ENCODE results near the gene MAGIX. TPM values are rescaled to one million over a fixed set of nuclear protein-coding genes. Genes with fewer than 3 reads are reported as not detected.
A peak's percentile ranks its signal among the peaks of the same experiment; 100 is the strongest.
"Not testable (repeated sequence)": the region's sequence is repeated elsewhere in the genome, so short reads cannot be mapped to it uniquely, and the experiment has no call there.

The MAGIX gene
- total RNA-seq (2014; rRNA removed; shearing (Covaris generic)), result 0.36 and 1.8 TPM in 2 replicates

DNA sequence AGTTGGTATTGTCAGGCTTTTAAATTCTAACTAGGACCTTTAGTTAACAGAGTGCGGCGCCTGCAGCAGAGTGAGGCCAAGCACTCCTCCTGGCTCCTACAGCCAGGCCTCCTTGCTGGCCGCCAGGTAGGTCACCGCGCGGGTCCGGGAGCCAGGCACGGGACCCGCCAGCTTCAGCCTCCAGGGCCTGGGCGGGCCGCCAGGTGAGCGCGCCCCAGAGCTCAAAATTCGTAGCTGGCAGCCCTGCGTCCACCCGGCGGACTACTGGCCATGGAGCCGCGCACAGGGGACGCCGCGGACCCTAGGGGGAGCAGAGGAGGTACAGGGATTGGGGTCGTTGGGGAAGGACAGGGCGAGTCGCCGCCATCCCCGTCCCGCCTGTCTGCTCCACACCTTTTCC, at the start of gene MAGIX:
Gene MAGIX (plus strand): TSS at position 139 of the 400 bp plus-strand sequence. CDS start 132 bp downstream, at position 271.
- DNase-seq (ENCODE audit: low spot score), result no peak

DNA sequence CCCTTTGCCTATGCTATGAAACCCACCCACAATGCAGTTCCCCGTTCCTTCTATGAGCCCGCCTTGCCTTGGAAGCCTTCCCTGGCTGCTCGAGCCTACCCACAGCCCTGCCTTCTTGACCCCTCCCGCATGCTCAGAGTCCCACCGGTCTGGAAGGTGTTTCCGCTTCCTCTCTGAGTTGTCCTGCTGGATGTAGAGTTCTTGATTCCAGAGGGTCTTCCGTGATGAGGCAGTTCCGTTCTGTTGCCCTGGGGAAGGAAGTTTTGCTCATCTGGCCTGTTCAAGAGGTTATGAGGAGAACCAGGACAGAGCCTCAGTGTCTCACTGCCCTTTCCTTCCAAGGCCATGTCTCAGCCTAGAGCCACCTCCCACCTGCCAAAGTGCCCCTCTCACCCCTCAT, 46.5 kb upstream of the MAGIX start:
- no peak for DNase-seq (ENCODE audit: low spot score)

- DNase-seq (ENCODE audit: low spot score), result no peak
Measured at GRCh38 chrX:49116716-49117115, 45.8 kb upstream of the MAGIX start.

- DNase-seq (ENCODE audit: low spot score), result no peak
Measured at GRCh38 chrX:49117581-49117980, 45.0 kb upstream of the MAGIX start.

DNA sequence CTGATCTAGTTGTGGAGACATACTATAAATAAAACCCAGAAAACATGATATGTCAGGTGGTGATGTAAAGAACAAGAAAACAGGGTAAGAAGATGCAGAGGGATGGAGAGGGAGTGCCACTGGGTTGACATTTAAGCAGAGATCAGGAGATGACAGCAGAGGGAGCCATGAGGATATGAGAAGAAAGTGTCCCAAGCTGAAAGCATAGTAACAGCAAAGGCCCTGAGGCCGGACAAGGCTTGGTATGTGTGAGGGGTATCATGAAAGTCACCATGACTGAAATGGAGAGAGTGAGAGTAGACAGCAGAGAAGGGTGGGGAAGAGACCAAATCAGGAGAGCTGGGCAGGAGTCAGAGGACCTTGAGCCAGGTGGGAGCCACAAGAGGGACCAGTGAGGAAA, 42.5 kb upstream of the MAGIX start:
- DNase-seq (ENCODE audit: low spot score), result no peak

DNA sequence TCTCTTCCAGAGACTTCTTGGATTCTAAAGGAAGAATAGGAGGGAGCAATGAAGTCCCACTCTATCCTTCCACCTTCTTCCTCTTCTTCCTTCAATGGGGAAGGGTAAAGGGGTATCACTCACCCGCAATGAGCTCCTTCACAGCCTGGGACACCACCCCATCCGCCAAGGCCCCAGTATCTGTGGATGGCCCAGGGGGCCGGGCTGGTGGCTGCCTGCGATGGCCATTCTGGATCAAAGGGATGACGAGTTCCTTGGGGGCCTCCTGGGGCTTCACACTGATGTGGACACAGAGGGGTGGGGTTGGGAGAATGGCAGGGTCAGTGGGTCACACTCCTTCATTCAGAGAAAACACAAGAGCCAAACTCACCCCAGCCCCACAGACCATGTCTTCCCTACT, 40.1 kb upstream of the MAGIX start:
- DNase-seq (ENCODE audit: low spot score), result no peak

GRCh38 chrX:49127742-49128258, 34.8 kb upstream of the MAGIX start:
- not testable (repeated sequence) for DNase-seq (ENCODE audit: low spot score)

GRCh38 chrX:49129427-49129826, 33.1 kb upstream of the MAGIX start:
- DNase-seq (ENCODE audit: low spot score), result no peak

DNA sequence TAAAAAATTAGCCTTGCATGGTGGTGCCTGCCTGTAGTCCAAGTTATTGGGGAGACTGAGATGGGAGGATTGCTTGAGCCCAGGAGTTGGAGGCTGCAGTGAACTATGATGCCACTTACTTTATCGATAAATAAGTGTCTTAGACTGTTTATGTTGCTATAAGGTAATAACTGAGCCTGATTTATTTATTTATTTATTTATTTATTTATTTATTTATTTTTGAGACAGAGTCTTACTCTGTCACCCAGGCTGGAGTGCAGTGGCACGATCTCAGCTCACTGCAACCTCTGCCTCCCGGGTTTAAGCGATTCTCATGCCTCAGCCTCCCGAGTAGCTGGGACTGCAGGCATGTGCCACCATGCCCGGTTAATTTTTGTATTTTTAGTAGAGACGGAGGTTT, 30.3 kb upstream of the MAGIX start:
- not testable (repeated sequence) for DNase-seq (ENCODE audit: low spot score)

DNA sequence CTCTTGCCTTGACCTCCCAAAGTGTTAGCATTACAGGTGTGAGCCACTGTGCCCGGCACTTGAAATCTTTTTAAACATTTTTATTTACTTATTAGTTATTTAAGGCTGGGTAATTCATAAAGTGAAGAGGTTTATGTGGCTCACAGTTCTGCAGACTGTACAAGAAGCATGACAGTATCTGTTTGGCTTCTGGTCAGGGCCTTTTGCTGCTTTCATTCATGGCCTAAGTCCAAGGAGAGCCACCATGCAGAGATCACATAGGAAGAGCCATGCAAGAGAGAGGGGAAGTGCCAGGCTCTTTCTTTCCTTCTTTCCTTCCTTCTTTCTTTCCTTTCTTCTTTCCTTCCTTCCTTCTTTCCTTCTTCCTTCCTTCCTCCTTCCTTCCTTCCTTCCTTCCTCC, 28.8 kb upstream of the MAGIX start:
- no peak for DNase-seq (ENCODE audit: low spot score)

DNA sequence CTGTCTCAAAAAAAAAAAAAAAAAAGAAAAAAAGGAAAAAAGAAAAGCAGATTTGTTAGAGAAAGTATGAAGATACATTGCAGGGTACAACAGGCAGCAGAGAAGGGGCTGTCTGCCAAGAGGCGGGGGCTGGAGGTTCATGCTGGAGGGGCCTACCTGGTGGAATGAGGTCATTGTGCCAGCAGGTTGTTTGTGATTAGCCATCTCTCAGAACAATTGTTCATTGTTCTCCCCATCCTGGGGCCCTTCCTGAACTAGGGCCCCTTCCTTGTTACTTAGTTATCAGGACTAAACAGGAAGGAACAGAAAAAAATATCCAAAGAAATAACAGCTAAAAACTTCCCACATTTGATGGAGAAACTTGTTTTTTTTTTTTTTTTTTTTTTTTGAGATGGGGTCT, 25.1 kb upstream of the MAGIX start:
- no peak for DNase-seq (ENCODE audit: low spot score)

DNA sequence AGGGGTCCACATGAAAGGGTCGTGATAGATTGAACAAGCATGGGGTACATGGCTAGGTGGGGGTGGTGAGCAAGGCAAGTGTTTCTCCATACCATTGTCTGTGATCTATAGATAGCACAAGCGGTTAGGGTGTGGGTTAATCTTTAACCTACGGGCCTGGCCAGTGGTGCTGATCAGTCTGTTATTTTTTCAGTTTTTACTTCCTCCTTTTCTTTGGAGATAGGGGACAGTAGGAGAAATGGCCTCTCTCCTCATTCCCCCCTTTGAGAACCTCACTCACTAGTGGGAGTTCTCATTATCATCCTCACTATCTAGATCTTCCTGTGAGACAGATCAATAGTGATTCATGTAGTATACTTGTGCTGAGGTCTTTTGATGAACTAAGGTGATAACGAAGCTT, 22.8 kb upstream of the MAGIX start:
- DNase-seq (ENCODE audit: low spot score), result no peak

DNA sequence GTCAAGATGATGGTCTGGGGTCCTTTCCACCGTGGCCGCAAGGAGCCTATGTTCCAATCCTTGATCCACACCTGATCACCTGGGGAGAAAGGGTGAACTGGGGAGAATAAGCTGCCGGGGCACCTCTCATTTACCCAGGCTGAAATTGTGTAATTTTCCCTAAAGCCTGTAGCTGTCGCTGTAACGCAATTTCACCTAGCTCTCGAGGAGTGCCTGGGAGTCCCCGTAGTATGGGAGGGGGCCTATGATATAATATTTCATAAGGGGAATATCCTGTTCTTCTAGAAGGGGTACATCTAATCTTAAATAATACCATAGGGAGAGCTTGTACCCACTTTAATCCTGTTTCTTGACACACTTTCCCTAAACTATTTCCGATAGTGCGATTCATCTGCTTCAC, 20.3 kb upstream of the MAGIX start:
- DNase-seq (ENCODE audit: low spot score), result not testable (repeated sequence)

- not testable (repeated sequence) for DNase-seq (ENCODE audit: low spot score)
Measured at GRCh38 chrX:49143154-49143553, 19.4 kb upstream of the MAGIX start.

GRCh38 chrX:49147282-49147681, 15.3 kb upstream of the MAGIX start:
- no peak for DNase-seq (ENCODE audit: low spot score)

DNA sequence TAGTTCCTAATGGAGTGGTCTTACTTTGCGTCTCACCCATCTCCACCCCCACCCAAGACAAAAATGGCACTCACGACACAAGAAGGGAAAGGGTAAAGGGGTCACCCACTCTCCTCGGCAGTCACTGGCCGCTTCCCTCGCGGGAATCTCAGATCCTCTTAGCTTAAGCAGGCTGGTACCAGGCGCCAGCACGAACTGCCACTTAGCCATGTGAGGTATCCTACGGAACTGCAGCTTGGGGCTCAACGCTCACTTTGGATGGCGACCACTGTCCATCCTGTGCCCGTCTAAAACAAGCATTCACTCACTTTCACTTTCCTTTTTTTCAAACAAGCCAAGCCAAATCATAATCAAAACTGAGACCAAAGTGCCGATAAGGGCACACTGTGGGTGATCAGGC, 14.6 kb upstream of the MAGIX start:
- DNase-seq (ENCODE audit: low spot score), result no peak

GRCh38 chrX:49148390-49149100, 14.0 kb upstream of the MAGIX start:
- DNase-seq (ENCODE audit: low spot score), result not testable (repeated sequence)

GRCh38 chrX:49149291-49149690, 13.3 kb upstream of the MAGIX start:
- DNase-seq (ENCODE audit: low spot score), result not testable (repeated sequence)

DNA sequence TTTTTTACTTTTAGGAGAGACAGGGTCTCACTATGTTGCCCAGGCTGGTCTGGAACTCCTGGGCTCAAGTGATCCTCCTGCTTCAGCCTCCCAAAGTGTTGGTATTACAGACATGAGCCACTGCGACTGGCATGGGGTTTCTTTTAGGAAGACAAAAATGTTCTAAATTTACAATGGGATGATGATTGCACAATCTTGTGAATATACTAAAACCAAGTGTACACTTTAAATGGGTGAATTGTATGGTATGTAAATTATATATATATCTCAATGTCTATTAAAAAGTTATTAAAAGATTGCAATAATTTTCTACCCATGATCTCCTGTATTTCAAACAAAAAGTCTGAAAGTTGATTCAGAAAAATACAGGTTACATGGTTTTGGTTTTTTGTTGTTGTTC, 9.1 kb upstream of the MAGIX start:
- no peak for DNase-seq (ENCODE audit: low spot score)

- peak; percentile 50 for DNase-seq (ENCODE audit: low spot score)
Measured at GRCh38 chrX:49155243-49155899, 7.2 kb upstream of the MAGIX start.

- DNase-seq (ENCODE audit: low spot score), result peak; percentile 64
Measured at GRCh38 chrX:49155900-49156837, 6.4 kb upstream of the MAGIX start.

GRCh38 chrX:49157194-49157593, 5.4 kb upstream of the MAGIX start:
- DNase-seq (ENCODE audit: low spot score), result no peak

Measured in A172 (cell line).